Measurements from ENCODE around the gene NMUR1.
"Not testable (repeated sequence)": the region's sequence is repeated elsewhere in the genome, so short reads cannot be mapped to it uniquely, and the experiment has no call there.

Gene NMUR1, protein sequence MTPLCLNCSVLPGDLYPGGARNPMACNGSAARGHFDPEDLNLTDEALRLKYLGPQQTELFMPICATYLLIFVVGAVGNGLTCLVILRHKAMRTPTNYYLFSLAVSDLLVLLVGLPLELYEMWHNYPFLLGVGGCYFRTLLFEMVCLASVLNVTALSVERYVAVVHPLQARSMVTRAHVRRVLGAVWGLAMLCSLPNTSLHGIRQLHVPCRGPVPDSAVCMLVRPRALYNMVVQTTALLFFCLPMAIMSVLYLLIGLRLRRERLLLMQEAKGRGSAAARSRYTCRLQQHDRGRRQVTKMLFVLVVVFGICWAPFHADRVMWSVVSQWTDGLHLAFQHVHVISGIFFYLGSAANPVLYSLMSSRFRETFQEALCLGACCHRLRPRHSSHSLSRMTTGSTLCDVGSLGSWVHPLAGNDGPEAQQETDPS

GRCh38 chr2:231530099-231531011 lies at the start of gene NMUR1:
NMUR1 (minus strand) TSS chr2:231530445; CDS start chr2:231530361, 84 bp downstream.
- no peak for DNase-seq

- DNase-seq, result no peak
Observed at GRCh38 chr2:231579560-231579959, 49.3 kb upstream of the NMUR1 start.

GRCh38 chr2:231578655-231579054 lies 48.4 kb upstream of the NMUR1 start:
- DNase-seq, result not testable (repeated sequence)

- no peak for DNase-seq
Observed at GRCh38 chr2:231576465-231576864, 46.2 kb upstream of the NMUR1 start.

DNA sequence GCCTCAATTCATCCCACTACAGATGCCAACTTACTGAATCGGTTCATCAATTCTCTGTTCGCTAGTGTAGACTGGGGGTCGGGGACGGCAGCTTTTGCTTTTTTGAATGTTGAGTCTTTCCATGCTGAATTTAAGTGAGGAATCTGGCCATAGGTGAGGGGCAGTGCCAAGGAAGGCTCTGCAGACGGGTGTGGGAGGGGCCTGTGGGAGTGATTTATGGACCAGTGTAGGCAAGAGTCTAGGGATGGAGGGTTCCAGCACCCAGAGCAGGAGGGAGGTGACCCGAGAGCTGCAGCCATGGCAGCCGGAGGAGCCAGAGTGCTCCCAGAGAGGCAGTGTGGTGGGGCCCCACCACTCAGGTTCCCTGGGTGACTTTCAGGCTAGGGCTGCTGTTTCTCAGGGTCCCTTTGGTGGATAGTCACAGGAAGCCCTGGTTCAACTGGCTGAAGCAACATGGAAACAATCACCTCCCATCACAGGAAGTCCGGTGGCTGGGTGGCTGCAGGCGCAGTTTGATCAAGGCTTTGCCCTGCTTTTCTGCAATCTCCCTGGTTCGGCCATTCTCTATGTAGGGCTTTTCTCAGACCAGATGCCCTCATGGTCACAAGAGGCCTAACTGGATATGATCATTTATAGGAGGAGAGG lies 45.5 kb upstream of the NMUR1 start:
- no peak for DNase-seq

DNA sequence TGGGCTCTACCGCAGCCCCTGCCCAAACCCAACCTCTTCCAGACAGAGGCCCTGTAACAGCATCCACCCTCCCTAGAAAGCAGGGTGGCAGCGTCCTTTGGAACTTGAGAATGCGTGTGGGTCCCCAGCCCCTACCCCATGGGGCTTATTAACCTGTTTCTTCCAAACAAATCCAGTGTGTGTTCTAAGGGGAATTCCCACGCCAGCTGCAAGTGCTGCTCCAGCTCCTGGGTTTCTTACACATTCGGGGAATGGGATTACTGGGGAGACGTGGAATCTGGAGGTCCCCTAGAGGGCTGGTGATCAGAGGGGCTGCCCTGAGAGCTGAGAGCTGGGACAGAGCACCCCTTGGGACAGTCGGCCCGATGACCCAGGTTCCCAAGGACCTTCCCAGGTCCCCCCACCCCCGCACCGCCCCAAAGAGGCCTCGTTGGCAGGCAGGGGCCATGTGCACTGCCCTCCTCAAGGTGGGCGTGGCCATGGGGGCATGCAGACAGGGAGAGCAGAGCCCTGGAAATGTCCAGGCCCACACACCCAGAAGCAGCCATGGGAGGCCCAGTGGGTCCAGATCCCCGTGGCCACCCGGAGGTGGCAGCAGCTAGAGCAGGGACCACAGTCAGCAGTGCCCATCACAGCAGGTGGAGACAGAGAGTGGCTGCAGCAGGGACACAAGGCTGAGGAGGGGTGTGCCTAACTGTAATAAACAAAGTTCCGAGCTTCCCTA lies 43.6 kb upstream of the NMUR1 start:
- no peak for DNase-seq

DNA sequence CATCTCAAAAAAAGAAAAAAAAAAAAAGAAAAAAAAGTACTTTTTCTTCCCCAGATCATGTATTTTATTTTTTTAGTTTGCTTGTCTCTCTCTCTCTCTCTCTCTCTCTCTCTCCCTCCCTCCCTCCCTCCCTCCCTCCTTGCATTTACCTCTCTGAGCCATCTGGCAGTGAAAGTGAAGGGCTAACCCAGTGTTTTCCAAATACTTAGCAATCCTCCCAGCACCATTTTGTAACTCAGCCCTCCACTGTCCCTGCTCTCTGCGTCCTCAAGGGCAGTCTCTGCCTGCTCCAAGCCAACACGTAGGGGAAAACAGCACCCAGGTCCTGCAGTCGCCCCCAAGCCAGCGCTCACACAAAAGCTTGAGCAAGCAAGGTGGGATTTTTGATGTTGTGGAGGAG lies 42.9 kb upstream of the NMUR1 start:
- DNase-seq, result no peak

DNA sequence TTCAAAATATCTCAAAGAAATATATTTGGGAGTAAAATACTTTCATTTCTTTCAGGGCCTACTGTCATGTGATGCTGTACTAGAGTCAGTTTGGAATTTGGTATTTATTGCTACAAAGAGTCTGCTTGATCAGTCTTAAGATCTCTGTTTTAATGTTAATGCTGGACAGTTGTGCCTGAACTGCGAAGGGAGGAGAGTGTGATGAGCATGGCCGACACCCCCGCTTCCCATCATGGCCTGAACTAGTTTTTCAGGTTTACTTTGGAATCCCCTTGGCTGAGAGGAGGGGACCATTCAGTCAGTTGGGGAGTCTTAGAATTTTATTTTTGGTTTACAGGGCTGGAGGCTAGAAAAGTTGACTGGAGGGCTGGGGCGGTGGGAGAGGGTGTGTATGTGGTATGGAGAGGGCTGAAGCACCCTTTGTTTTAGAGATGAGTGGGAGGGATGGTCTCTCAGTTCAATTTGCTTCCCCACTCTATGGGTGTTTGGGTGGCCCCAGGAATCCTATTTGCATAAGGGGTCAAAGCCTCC lies 41.5 kb upstream of the NMUR1 start:
- no peak for DNase-seq

DNA sequence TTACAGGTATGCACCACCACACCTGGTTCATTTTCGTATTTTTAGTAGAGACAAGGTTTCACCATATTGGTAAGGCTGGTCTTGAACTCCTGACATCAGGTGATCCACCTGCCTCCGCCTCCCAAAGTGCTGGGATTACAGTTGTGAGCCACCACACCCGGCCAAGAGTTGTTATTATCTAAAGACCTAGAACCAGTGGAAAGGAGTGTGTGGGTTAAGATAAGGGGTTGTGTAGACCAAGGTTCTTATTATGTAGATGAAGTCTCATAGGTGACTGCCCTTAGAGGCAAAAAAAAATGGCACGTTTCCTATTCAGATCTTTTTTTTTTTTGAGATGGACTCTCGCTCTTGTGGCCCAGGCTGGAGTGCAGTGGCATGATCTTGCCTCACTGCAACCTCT lies 40.7 kb upstream of the NMUR1 start:
- DNase-seq, result peak; percentile 15

- DNase-seq, result no peak
Observed at GRCh38 chr2:231568785-231569435, 38.7 kb upstream of the NMUR1 start.

GRCh38 chr2:231568098-231568784 lies 38.0 kb upstream of the NMUR1 start:
- no peak for DNase-seq

- DNase-seq, result no peak
Observed at GRCh38 chr2:231567159-231567558, 36.9 kb upstream of the NMUR1 start.

- no peak for DNase-seq
Observed at GRCh38 chr2:231565887-231566594, 35.8 kb upstream of the NMUR1 start.

DNA sequence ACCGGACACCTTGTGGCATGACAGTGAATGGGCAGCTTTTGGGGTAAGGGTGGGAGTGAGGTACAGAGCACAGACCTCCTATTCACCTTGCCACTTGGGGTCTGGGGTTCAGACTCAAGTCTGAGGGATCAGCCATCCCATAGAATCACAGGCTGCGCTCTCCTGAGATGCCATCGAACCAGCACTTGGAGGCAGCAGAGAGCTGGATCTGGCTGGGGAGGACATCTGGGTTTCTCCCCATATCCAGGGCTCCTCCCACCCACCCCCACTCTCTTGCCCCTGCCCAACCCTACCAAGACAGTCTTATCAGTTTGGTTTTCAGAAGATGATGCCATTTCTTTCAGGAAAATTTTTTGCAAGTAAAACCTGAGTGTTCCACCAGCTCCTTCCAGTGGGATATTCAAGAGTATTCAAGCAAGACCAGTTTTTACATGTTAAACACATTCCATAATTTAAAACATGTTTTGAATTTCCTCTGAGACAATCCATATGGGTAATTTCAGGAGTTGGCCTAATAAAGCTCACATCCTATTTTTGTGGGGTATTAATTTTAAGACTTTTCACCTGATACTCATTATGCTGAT lies 33.2 kb upstream of the NMUR1 start:
- peak; percentile 70 for DNase-seq

DNA sequence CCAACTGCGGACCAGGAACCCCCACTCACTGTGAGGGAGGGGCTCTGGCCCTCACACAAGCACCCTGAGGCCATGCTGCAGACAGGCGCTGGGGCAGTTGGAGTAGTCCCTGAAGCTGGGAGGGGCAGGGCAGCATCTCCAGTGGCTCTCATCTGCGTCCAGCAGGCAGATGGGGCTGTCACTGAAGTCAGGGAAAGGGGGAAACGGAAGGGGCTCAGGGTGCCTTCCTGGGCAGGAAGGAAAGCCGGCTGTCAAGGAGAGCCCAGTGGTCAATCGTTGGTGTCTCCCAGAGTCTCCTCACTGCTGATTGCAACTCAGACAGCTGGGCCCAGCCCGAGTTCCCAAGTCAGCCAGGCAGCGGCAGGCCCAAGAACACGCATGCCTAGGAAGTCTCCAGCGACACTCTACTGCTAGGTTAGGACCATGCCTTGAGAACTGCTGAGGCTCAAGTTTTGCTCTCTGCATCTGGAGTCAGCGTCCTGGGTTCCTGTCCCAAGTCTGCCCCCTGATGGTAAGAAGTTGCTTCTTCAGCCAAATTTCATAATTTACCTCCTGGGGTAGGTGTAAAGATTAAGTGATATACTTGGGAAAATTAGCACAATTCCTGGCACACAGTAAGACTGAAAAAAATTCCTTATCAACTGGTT lies 27.4 kb upstream of the NMUR1 start:
- DNase-seq, result peak; percentile 86

DNA sequence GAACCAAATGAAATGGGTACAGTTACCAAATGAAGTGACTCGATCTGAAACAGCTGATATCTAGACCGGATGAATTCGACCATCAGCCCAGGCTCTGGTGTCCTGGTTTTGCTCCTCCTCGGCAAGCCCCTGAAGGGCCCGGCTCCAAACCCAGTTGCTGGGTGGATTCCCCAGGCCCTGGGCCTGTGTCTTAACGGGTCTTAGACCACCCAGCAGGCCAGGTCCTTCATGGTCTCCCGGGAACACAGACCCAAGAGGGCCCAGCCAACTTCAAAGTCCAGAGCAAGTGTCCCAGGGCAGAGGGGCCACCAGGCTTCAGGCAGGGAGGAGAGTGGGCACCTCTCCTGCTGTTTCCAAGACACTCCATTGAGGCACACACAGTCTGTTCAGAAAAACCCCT lies 26.7 kb upstream of the NMUR1 start:
- no peak for DNase-seq

- not testable (repeated sequence) for DNase-seq
Observed at GRCh38 chr2:231556496-231556895, 26.3 kb upstream of the NMUR1 start.

DNA sequence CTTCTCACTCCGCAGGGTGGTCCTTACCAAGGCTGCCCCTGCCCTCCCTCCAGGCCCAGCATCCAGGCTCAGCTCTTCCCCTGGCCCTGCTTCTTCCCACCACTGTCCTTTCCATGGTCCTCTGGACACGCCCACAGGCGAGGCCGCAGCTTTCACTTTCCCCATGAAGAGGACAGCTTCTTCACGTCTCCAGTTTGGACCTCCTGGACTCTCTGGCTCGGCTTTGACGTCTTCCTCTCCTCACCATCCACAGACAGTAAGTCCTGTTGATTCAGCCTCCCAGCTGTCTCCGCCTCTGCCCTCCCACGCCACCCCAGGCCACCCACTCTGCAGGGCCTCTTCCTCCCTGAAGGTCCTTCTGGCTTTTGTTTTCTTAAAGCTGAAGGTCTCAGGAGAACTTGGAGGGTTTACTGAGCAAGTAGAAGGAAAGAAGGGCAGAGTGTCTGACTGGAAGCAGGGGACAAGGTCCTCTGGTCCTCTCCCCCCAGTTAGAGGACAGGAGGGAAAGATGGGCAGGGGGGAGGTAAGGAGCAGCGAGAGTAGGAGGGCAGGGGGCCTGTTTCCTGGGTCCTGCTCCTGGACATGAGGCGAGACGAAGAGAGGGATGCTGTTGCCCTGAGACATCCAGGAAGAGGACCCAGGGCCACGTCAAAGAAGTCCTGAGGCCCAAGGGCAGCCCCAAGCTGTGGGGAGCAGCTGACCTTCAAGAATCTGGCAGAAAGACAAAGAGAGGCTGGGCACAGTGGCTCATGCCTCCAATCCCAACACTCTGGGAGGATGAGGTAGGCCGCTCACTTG lies 24.7 kb upstream of the NMUR1 start:
- DNase-seq, result peak; percentile 43

GRCh38 chr2:231554327-231554726 lies 24.1 kb upstream of the NMUR1 start:
- DNase-seq, result no peak

All from OCI-M1 (cell line).